Panc1 (cell line): ENCODE results near the gene CCBE1. TPM values are rescaled to one million over a fixed set of nuclear protein-coding genes. Genes with fewer than 3 reads are reported as not detected.

ENCODE experiments used
- ATAC-seq: fragments of 200-7000 bp; cut with Tn5 transposase; 2 replicates; pipeline ENCODE4 v1.9.1; 2020; ENCODE audit warnings: mild to moderate bottlenecking, moderate library complexity
- BruUV-seq: library from RNA; stranded (reverse); fragments of 400-500 nt; replicated peaks from 2 replicates; lab custom pipeline; 2021; lab: Mats Ljungman, UMichigan
- CTCF ChIA-PET: fragments of 300-600 bp; sonication (Branson Sonifier 250); formaldehyde crosslinking; loops from one replicate; lab custom pipeline; 2022; ENCODE audit warnings: antibody characterized with exemption; lab: Charles Lee
- POLR2A ChIA-PET: fragments of 300-600 bp; sonication (Branson Sonifier 250); formaldehyde crosslinking; loops from one replicate; lab custom pipeline; 2022; ENCODE audit warnings: antibody characterized with exemption; lab: Charles Lee
- DNase-seq: peaks from one replicate; pipeline ENCODE4 v3.0.0-alpha.2; 2010; ENCODE audit warnings: low read depth, low spot score
- H3K27ac ChIP-seq: 2 replicates; pipeline ENCODE4 v1.5.1; 2011; ENCODE audit warnings: mild to moderate bottlenecking, low read length, inconsistent platforms
- H3K27me3 ChIP-seq: fragments of 200-500 bp; sonication (Bioruptor generic); 2 replicates; pipeline ENCODE4 v1.6.0; 2014; ENCODE audit warnings: low read length, inconsistent platforms; ENCODE audit not compliant: control insufficient read depth, insufficient read depth
- H3K36me3 ChIP-seq: fragments of 200-500 bp; sonication (Bioruptor generic); 2 replicates; pipeline ENCODE4 v1.5.1; 2014; ENCODE audit warnings: inconsistent platforms, mild to moderate bottlenecking, low read length, moderate library complexity; ENCODE audit not compliant: control insufficient read depth, insufficient read depth
- H3K4me1 ChIP-seq: 2 replicates; pipeline ENCODE4 v1.5.1; 2011; ENCODE audit warnings: inconsistent platforms, mild to moderate bottlenecking, low read length, moderate library complexity; ENCODE audit not compliant: control insufficient read depth, insufficient read depth
- H3K4me3 ChIP-seq, 2 experiments: 2 replicates each; pipeline ENCODE4 v1.5.1; 2011 to 2012; ENCODE audit warnings: low read depth in 2 of 2, low read length in 2 of 2, mild to moderate bottlenecking in 2 of 2, inconsistent platforms in 1 of 2, moderate library complexity in 1 of 2
- H3K9me3 ChIP-seq: fragments of 200-500 bp; sonication (Bioruptor generic); 2 replicates; pipeline ENCODE4 v1.5.1; 2014; ENCODE audit warnings: low read depth, mild to moderate bottlenecking, inconsistent platforms, low read length, moderate library complexity; ENCODE audit not compliant: control insufficient read depth, insufficient read depth
- CTCF ChIP-seq: fragments of 450-650 bp; IDR thresholded peaks from 2 replicates; pipeline ENCODE4 v1.5.1; 2017; ENCODE audit warnings: mild to moderate bottlenecking
- POLR2AphosphoS5 ChIP-seq: IDR thresholded peaks from 2 replicates; pipeline ENCODE4 v1.6.1; 2012; ENCODE audit warnings: mild to moderate bottlenecking, low read depth, low read length, moderate library complexity
- REST ChIP-seq, 2 experiments: IDR thresholded peaks; 2 replicates each; pipeline ENCODE4 v1.6.1; 2011 to 2012; ENCODE audit warnings: low read depth in 2 of 2, control low read depth in 1 of 2, low read length in 1 of 2, mild to moderate bottlenecking in 1 of 2, moderate library complexity in 1 of 2; ENCODE audit not compliant: insufficient read depth in 1 of 2
- SIN3A ChIP-seq: IDR thresholded peaks from 2 replicates; pipeline ENCODE4 v1.6.1; 2012; ENCODE audit warnings: low read depth, mild to moderate bottlenecking, low read length, moderate library complexity, borderline replicate concordance; ENCODE audit not compliant: insufficient read depth
- TCF7L2 ChIP-seq: IDR thresholded peaks from 2 replicates; pipeline ENCODE4 v1.6.1; 2011; ENCODE audit warnings: mild to moderate bottlenecking, low read depth, low read length, inconsistent platforms
- in situ Hi-C: cut with HindIII; loops from 2 replicates; pipeline ENCODE4 v1.10.0; 2016; ENCODE audit warnings: low sequenced_read_pairs, low pct_unique_long_range_greater_than_20kb
- intact Hi-C: fragments of 100-400 bp; cut with micrococcal nuclease; formaldehyde crosslinking; loops from one replicate; pipeline ENCODE4 v1.10.0; 2022; ENCODE audit not compliant: unreplicated experiment
- total RNA-seq: library from RNA; stranded (reverse); gene quantifications from one replicate; pipeline ENCODE4 v1.2.1, GENCODE V29; 2021; ENCODE audit not compliant: unreplicated experiment

Gene CCBE1
- total RNA-seq, 1 experiment from 2014 or later, result 0.13 TPM

GRCh38 chr18:59729781-59730180 lies 32.6 kb upstream of the CCBE1 start:
- TF ChIP-seq CTCF (no peak), REST (IDR thresholded peaks at IDR 0.05; ENCODE audit: insufficient read depth in 1 of 2, low read depth in 2 of 2, low read length in 1 of 2) (no peak), POLR2AphosphoS5 (no peak), SIN3A (no peak), TCF7L2 (no peak)
- POLR2A ChIA-PET, result no interaction called here
- no peak overlapping the region for H3K4me3 ChIP-seq
- DNase-seq (no peak), ATAC-seq (no peak)
- no peak overlapping the region for H3K27ac ChIP-seq
- no peaks in the 10 kb centered on the region for H3K27me3 ChIP-seq
- no peaks in the 10 kb centered on the region for H3K36me3 ChIP-seq
- H3K4me1 ChIP-seq, result no peaks in the 10 kb centered on the region
- in situ Hi-C loops, result no loop called here
- no TSS peak for BruUV-seq
- CTCF ChIA-PET, result no interaction called here
- H3K9me3 ChIP-seq, result no peaks in the 10 kb centered on the region
- intact Hi-C loops, result no loop called here

GRCh38 chr18:59728816-59729215 lies 31.6 kb upstream of the CCBE1 start:
- in situ Hi-C loops (no loop called here), intact Hi-C loops (no loop called here)
- no peak for ATAC-seq
- no peaks in the 10 kb centered on the region for H3K4me1 ChIP-seq
- H3K27ac ChIP-seq, result no peak overlapping the region
- DNase-seq, result no peak
- H3K9me3 ChIP-seq, result no peaks in the 10 kb centered on the region
- TF ChIP-seq CTCF (no peak), SIN3A (no peak), REST (IDR thresholded peaks at IDR 0.05; ENCODE audit: insufficient read depth in 1 of 2, low read depth in 2 of 2, low read length in 1 of 2) (no peak), TCF7L2 (no peak), POLR2AphosphoS5 (no peak)
- BruUV-seq, result no TSS peak
- H3K27me3 ChIP-seq, result no peaks in the 10 kb centered on the region
- CTCF ChIA-PET, result no interaction called here
- POLR2A ChIA-PET, result no interaction called here
- H3K36me3 ChIP-seq, result no peaks in the 10 kb centered on the region
- no peak overlapping the region for H3K4me3 ChIP-seq
